GM12878 (cell line): Measurements from ENCODE around the gene MRPL53. TPM values are rescaled to one million over a fixed set of nuclear protein-coding genes. Genes with fewer than 3 reads are reported as not detected.

Experiments
- CEBPB ChIP-seq, 2 experiments: fragments of 150-350 bp in 1 of 2; IDR thresholded peaks; 2 replicates each; pipeline ENCODE4 v1.6.1; 2012 to 2014; ENCODE audit warnings: low read depth in 2 of 2, low read length in 2 of 2, borderline replicate concordance in 1 of 2, inconsistent platforms in 1 of 2
- CHD2 ChIP-seq: IDR thresholded peaks from 2 replicates; pipeline ENCODE4 v1.6.1; 2011; ENCODE audit warnings: low read depth, low read length, improper control_type of control experiment, borderline replicate concordance
- ELK1 ChIP-seq: IDR thresholded peaks from 2 replicates; pipeline ENCODE4 v1.6.1; 2012; ENCODE audit warnings: low read depth, low read length, improper control_type of control experiment
- FOXK2 ChIP-seq: fragments of 450-650 bp; IDR thresholded peaks from 2 replicates; pipeline ENCODE4 v1.6.1; 2017; ENCODE audit warnings: mild to moderate bottlenecking, moderate library complexity
- IKZF2 ChIP-seq, 2 experiments: fragments of 450-650 bp; IDR thresholded peaks; 2 replicates each; pipeline ENCODE4 v1.6.1; 2017; ENCODE audit warnings: mild to moderate bottlenecking in 2 of 2, moderate library complexity in 2 of 2
- NFXL1 ChIP-seq: fragments of 450-650 bp; IDR thresholded peaks from 2 replicates; pipeline ENCODE4 v1.6.1; 2017; ENCODE audit warnings: antibody characterized with exemption, mild to moderate bottlenecking, borderline replicate concordance
- RELB ChIP-seq: fragments of 450-650 bp; IDR thresholded peaks from 2 replicates; pipeline ENCODE4 v1.6.1; 2017; ENCODE audit warnings: low read depth, mild to moderate bottlenecking, moderate library complexity
- REST ChIP-seq: IDR thresholded peaks from 2 replicates; pipeline ENCODE4 v1.6.1; 2012; ENCODE audit warnings: mild to moderate bottlenecking, low read depth, low read length
- RFX5 ChIP-seq: IDR thresholded peaks from 2 replicates; pipeline ENCODE4 v1.6.1; 2011; ENCODE audit warnings: low read depth, low read length, improper control_type of control experiment
- TCF3 ChIP-seq: IDR thresholded peaks from 2 replicates; pipeline ENCODE4 v1.6.1; 2012; ENCODE audit warnings: low read depth, mild to moderate bottlenecking, low read length, borderline replicate concordance; ENCODE audit not compliant: insufficient read depth
- ZNF592 ChIP-seq: fragments of 450-650 bp; IDR thresholded peaks from 2 replicates; pipeline ENCODE4 v1.6.1; 2017; ENCODE audit warnings: mild to moderate bottlenecking, moderate library complexity
- polyA plus RNA-seq, 11 experiments: library from polyadenylated mRNA; depleted of rRNA in 4 of 11; unstranded in 6 of 11; stranded (reverse) in 5 of 11; fragments of >200 nt; fragmentation: Nextera tagmentation in 4 of 11; fragmentation: Illumina TruSeq in 1 of 11; extraction: Ambion mirVana in 4 of 11; extraction: Trizol in 1 of 11; gene quantifications; 1 replicate in 1 of 11; 2 replicates in 10 of 11; pipeline versions ENCODE4 v1.2.1 to v1.2.3, GENCODE V29; 2011 to 2016; ENCODE audit warnings: inconsistent platforms in 2 of 11, missing spikeins in 2 of 11, low read depth in 1 of 11
- total RNA-seq, 4 experiments: library from RNA; depleted of rRNA in 3 of 4; stranded (reverse); fragments of >200 nt in 3 of 4; fragmentation: Illumina TruSeq in 1 of 4; extraction: Trizol in 1 of 4; gene quantifications; 2 replicates each; pipeline versions ENCODE4 v1.2.1 to v1.2.3, GENCODE V29; 2013 to 2021
- TF ChIP-seq, protein P1 (sequence below): fragments of 450-650 bp; IDR thresholded peaks from 2 replicates; pipeline ENCODE4 v1.6.1; 2017; ENCODE audit warnings: mild to moderate bottlenecking, moderate library complexity

Gene MRPL53
- total and polyA plus RNA-seq, 10 of the 15 experiments (the other 5 are each of a cell fraction or from before 2014, with no cell fraction given): 15.1 to 167 (median 80.9) TPM

DNA sequence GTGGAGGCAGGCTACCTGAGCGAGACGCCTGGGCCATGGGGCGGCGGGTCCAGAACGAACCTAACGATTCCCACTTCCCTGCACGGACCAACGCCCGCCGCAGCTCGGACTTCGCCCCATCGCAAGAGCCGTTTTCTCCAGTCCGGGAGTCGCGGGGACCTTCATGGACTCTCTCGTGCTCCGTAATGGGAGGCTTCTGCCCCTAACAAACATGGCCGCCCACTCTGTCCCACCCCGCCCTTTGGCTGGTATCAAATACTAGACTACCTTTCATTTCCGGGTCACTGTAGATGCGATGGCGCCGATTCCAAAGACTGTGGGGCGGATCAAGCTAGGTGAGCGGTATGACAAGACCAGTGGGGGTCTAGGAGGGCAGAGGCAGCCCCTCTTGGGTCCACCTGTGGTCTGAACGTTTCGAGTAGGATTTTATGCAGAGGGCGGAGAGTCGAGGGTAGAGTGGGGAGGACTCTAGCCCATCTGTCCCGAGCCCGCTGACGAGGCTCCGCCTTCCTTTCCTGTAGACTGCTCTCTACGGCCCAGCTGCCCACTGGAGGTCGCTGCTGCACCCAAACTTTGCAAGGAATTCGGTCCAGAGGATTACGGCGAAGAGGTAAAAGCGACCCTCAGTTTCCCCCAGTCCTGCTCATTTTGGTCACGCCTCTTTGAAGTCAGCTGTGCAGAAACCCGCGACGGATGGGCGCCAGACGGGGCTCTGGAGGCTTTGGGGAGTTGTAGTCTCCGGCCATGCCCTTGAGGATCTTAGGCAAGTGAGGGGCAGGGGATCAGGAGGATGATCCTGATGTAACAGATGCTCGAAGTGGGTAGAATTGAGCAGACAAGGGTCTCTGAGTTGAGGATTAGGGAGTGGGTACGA, 10.6 kb upstream of the MRPL53 start, which contains the start of the genes CCDC142 and TTC31 (continued):
- TF ChIP-seq REST: no peak
- peak; percentile 53; the same call in 1 of the 2 replicates for TF ChIP-seq FOXK2
- peak; percentile 100 for TF ChIP-seq RELB
- peak; percentile 66 for TF ChIP-seq ELK1
- TF ChIP-seq, protein P1, sequence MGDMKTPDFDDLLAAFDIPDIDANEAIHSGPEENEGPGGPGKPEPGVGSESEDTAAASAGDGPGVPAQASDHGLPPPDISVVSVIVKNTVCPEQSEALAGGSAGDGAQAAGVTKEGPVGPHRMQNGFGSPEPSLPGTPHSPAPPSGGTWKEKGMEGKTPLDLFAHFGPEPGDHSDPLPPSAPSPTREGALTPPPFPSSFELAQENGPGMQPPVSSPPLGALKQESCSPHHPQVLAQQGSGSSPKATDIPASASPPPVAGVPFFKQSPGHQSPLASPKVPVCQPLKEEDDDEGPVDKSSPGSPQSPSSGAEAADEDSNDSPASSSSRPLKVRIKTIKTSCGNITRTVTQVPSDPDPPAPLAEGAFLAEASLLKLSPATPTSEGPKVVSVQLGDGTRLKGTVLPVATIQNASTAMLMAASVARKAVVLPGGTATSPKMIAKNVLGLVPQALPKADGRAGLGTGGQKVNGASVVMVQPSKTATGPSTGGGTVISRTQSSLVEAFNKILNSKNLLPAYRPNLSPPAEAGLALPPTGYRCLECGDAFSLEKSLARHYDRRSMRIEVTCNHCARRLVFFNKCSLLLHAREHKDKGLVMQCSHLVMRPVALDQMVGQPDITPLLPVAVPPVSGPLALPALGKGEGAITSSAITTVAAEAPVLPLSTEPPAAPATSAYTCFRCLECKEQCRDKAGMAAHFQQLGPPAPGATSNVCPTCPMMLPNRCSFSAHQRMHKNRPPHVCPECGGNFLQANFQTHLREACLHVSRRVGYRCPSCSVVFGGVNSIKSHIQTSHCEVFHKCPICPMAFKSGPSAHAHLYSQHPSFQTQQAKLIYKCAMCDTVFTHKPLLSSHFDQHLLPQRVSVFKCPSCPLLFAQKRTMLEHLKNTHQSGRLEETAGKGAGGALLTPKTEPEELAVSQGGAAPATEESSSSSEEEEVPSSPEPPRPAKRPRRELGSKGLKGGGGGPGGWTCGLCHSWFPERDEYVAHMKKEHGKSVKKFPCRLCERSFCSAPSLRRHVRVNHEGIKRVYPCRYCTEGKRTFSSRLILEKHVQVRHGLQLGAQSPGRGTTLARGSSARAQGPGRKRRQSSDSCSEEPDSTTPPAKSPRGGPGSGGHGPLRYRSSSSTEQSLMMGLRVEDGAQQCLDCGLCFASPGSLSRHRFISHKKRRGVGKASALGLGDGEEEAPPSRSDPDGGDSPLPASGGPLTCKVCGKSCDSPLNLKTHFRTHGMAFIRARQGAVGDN: peak; percentile 36; the same call in 1 of the 2 replicates
- no peak for TF ChIP-seq CEBPB (IDR thresholded peaks at IDR 0.05; ENCODE audit: borderline replicate concordance in 1 of 2, low read depth in 2 of 2, low read length in 2 of 2)
- no peak for TF ChIP-seq NFXL1
- no peak for TF ChIP-seq ZNF592
- TF ChIP-seq TCF3: 0 out of 2 replicates have a peak, but pooled peaks have one; percentile 27
- peak; percentile 56 to 61 for TF ChIP-seq IKZF2 (IDR thresholded peaks at IDR 0.05)
- no peak for TF ChIP-seq RFX5
- TF ChIP-seq CHD2: peak; percentile 72; the same call in 1 of the 2 replicates
